PC-9 (cell line): Measurements from ENCODE around the gene WASF1. TPM values are rescaled to one million over a fixed set of nuclear protein-coding genes. Genes with fewer than 3 reads are reported as not detected.
"Not testable (repeated sequence)": the region's sequence is repeated elsewhere in the genome, so short reads cannot be mapped to it uniquely, and the experiment has no call there.

ENCODE experiments used
- BruUV-seq: library from RNA; stranded (reverse); fragments of 400-500 nt; replicated peaks from 2 replicates; lab custom pipeline; 2021; lab: Mats Ljungman, UMichigan
- CTCF ChIA-PET: fragments of 300-600 bp; sonication (Branson Sonifier 250); formaldehyde crosslinking; loops from one replicate; lab custom pipeline; 2022; ENCODE audit warnings: antibody characterized with exemption; lab: Charles Lee
- POLR2A ChIA-PET: fragments of 300-600 bp; sonication (Branson Sonifier 250); formaldehyde crosslinking; loops from one replicate; lab custom pipeline; 2022; ENCODE audit warnings: antibody characterized with exemption; ENCODE audit not compliant: unreplicated experiment; lab: Charles Lee
- DNase-seq, 2 experiments: peaks; one replicate each; pipeline versions ENCODE4 v3.0.0 to v3.0.0-alpha.2; 2015 to 2022; ENCODE audit warnings: mixed read lengths in 1 of 2
- H2AFZ ChIP-seq: fragments of 200-600 bp; sonication (generic); 2 replicates; pipeline ENCODE4 v1.8.1; 2017; ENCODE audit warnings: antibody characterized with exemption
- H3F3A ChIP-seq: fragments of 200-600 bp; sonication (generic); 2 replicates; pipeline ENCODE4 v1.8.1; 2017; ENCODE audit warnings: antibody characterized with exemption, mild to moderate bottlenecking, low read depth; ENCODE audit not compliant: insufficient read depth
- H3K27ac ChIP-seq: fragments of 200-600 bp; sonication (generic); 2 replicates; pipeline ENCODE4 v1.6.1; 2016; ENCODE audit warnings: mixed run types
- H3K27me3 ChIP-seq: fragments of 200-600 bp; sonication (generic); 2 replicates; pipeline ENCODE4 v1.6.1; 2016; ENCODE audit warnings: low read depth, mixed run types; ENCODE audit not compliant: insufficient read depth
- H3K36me3 ChIP-seq: fragments of 200-600 bp; sonication (generic); 2 replicates; pipeline ENCODE4 v1.6.1; 2016; ENCODE audit warnings: low read depth, mixed run types
- H3K4me1 ChIP-seq: fragments of 200-600 bp; sonication (generic); replicated peaks from 2 replicates; pipeline ENCODE4 v1.6.1; 2016; ENCODE audit warnings: mixed run types; ENCODE audit not compliant: insufficient read depth
- H3K4me2 ChIP-seq: fragments of 200-600 bp; sonication (generic); 2 replicates; pipeline ENCODE4 v1.6.1; 2017; ENCODE audit warnings: mixed run types
- H3K4me3 ChIP-seq: fragments of 200-600 bp; sonication (generic); 2 replicates; pipeline ENCODE4 v1.6.1; 2016; ENCODE audit warnings: mixed run types
- H3K79me2 ChIP-seq: fragments of 200-600 bp; sonication (generic); 2 replicates; pipeline ENCODE4 v1.6.1; 2017; ENCODE audit warnings: low read depth, mixed run types
- H3K9me2 ChIP-seq: fragments of 200-600 bp; sonication (generic); 2 replicates; pipeline ENCODE4 v1.8.1; 2017; ENCODE audit warnings: mild to moderate bottlenecking; ENCODE audit not compliant: insufficient read depth
- H3K9me3 ChIP-seq: fragments of 200-600 bp; sonication (generic); 2 replicates; pipeline ENCODE4 v1.8.1; 2016; ENCODE audit warnings: low read depth; ENCODE audit not compliant: insufficient read depth
- H4K20me1 ChIP-seq: fragments of 200-600 bp; sonication (generic); 2 replicates; pipeline ENCODE4 v1.8.1; 2017; ENCODE audit not compliant: insufficient read depth
- EZH2 ChIP-seq: fragments of 200-600 bp; sonication (generic); IDR thresholded peaks from 2 replicates; pipeline ENCODE4 v1.8.0; 2017; ENCODE audit warnings: antibody characterized with exemption, low read depth
- intact Hi-C: fragments of 100-400 bp; cut with micrococcal nuclease; formaldehyde crosslinking; loops from one replicate; pipeline ENCODE4 v1.10.0; 2022; ENCODE audit not compliant: unreplicated experiment
- total RNA-seq: library from RNA; stranded (reverse); gene quantifications from 2 replicates; pipeline ENCODE4 v1.2.3, GENCODE V29; 2021
- TF ChIP-seq, protein P1 (sequence below): fragments of 200-600 bp; sonication (generic); conservative IDR thresholded peaks from 2 replicates; pipeline ENCODE4 v1.6.1; 2017; ENCODE audit warnings: mixed run types, antibody characterized with exemption, mild to moderate bottlenecking, moderate library complexity

WASF1 gene
- total RNA-seq, 1 experiment from 2014 or later: 17.0 TPM

DNA sequence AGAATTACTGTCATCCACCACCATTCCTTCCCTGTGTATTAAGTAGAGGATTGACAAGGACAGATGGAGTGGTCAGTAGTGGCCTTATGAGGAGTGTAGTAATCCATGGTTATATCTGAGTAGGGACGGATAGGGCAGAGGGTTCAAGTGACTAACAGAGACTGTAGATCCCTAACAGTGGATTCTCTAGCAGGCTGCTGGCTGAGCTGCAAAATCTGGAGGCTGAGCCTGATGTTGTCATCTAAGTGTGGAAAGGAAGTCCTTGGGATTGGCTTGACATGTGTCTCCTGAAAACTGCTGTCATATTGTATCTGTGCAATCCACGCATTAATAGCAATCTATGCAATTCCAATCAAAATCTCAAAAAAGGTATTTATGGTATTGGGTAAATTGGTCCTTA is 94.2 kb downstream of the WASF1 start:
- Histone ChIP-seq H3K4me3 (no peak overlapping the region), H3K27me3 (no peaks in the 10 kb centered on the region), H3K79me2 (no peaks in the 10 kb centered on the region), H3K9me3 (no peaks in the 10 kb centered on the region), H3K9me2 (no peaks in the 10 kb centered on the region), H3F3A (no peaks in the 10 kb centered on the region), H3K4me1 (no peaks in the 10 kb centered on the region), H3K27ac (no peak overlapping the region), H2AFZ (no peak overlapping the region), H4K20me1 (no peaks in the 10 kb centered on the region), H3K4me2 (no peak overlapping the region), H3K36me3 (no peaks in the 10 kb centered on the region)
- no peak for DNase-seq
- ChIA-PET CTCF (no interaction called here), POLR2A (no interaction called here)
- TF ChIP-seq, protein P1, sequence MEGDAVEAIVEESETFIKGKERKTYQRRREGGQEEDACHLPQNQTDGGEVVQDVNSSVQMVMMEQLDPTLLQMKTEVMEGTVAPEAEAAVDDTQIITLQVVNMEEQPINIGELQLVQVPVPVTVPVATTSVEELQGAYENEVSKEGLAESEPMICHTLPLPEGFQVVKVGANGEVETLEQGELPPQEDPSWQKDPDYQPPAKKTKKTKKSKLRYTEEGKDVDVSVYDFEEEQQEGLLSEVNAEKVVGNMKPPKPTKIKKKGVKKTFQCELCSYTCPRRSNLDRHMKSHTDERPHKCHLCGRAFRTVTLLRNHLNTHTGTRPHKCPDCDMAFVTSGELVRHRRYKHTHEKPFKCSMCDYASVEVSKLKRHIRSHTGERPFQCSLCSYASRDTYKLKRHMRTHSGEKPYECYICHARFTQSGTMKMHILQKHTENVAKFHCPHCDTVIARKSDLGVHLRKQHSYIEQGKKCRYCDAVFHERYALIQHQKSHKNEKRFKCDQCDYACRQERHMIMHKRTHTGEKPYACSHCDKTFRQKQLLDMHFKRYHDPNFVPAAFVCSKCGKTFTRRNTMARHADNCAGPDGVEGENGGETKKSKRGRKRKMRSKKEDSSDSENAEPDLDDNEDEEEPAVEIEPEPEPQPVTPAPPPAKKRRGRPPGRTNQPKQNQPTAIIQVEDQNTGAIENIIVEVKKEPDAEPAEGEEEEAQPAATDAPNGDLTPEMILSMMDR: no peak
- TF ChIP-seq EZH2: no peak
- no TSS peak for BruUV-seq
- intact Hi-C loops: no loop called here

DNA sequence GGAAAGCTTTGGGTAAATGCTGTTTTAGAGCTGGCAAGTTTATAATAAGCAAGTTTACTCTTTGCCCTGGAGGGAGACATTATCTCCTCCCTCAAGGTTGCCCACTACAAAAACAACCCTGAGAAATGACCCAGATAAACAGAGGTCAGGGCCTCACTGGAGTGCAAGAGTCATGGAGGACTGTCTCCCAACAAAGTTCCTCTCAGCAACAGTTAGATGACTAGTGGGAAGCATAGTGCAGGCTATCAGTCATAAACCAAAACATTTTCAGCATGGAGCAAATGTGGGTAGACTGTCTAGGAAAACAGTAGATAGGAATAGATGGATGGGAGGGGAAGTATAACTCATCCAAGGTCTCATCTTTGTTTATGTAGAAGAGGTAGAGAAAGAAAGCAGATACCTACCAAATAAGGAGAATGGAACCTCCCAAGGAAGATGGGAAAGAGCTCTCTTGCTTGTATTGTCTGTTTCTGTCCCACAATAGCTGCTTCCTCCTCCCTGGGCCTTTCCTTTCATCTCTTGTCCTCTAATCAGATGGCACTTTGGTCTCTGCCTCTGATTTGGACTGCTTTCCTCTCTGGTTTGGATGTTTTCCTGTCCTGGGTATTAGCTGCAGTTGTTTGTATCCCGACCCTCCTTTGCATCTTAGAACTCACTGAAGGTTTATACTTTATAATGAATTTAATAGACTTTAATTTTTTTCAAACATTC is 95.4 kb downstream of the WASF1 start:
- intact Hi-C loops: no loop called here
- H2AFZ ChIP-seq: no peak overlapping the region
- TF ChIP-seq EZH2: no peak
- TF ChIP-seq, protein P1: no peak
- no peaks in the 10 kb centered on the region for H3F3A ChIP-seq
- POLR2A ChIA-PET: no interaction called here
- no peaks in the 10 kb centered on the region for H3K9me3 ChIP-seq
- CTCF ChIA-PET: no interaction called here
- H3K9me2 ChIP-seq: no peaks in the 10 kb centered on the region
- H3K27ac ChIP-seq: no peak overlapping the region
- BruUV-seq: no TSS peak
- no peaks in the 10 kb centered on the region for H3K27me3 ChIP-seq
- no peaks in the 10 kb centered on the region for H3K79me2 ChIP-seq
- no peaks in the 10 kb centered on the region for H4K20me1 ChIP-seq
- no peaks in the 10 kb centered on the region for H3K36me3 ChIP-seq
- H3K4me2 ChIP-seq: no peak overlapping the region
- no peak for DNase-seq
- no peak overlapping the region for H3K4me3 ChIP-seq
- H3K4me1 ChIP-seq: no peaks in the 10 kb centered on the region

DNA sequence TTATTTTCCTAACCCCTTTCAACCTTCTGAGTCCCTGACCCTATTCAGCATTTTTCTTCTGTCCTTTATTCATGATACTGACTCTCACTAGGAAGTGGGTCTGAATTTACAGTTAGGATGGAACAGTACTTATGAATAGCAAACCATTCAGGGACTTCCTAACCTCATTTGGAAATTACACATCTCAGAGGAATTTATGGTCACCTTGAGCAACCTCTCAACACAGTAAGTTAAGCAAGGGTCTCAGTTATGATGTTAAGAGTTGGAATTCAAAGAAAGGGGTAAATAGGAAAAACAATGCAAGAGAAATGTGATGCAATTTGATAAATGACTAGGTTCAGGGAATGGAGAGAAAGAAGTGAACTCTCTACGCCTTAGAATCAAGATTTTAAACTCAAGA is 104.1 kb downstream of the WASF1 start:
- Histone ChIP-seq H3K27me3 (no peaks in the 10 kb centered on the region), H3K9me3 (no peaks in the 10 kb centered on the region), H3K4me3 (no peak overlapping the region), H3F3A (no peaks in the 10 kb centered on the region), H3K27ac (no peak overlapping the region), H3K79me2 (no peaks in the 10 kb centered on the region), H3K4me2 (no peak overlapping the region), H2AFZ (no peak overlapping the region), H3K4me1 (peaks cover 11% of the 10 kb centered on the region; the same call in 1 of the 2 replicates), H3K9me2 (0 out of 2 replicates have a peak, but pooled peaks cover 7% of the 10 kb centered on the region), H4K20me1 (no peaks in the 10 kb centered on the region), H3K36me3 (no peaks in the 10 kb centered on the region)
- ChIA-PET CTCF (no interaction called here), POLR2A (no interaction called here)
- no TSS peak for BruUV-seq
- intact Hi-C loops: no loop called here
- TF ChIP-seq EZH2: no peak
- TF ChIP-seq, protein P1: no peak
- peak in 1 of 2 experiments; percentile 60 for DNase-seq

DNA sequence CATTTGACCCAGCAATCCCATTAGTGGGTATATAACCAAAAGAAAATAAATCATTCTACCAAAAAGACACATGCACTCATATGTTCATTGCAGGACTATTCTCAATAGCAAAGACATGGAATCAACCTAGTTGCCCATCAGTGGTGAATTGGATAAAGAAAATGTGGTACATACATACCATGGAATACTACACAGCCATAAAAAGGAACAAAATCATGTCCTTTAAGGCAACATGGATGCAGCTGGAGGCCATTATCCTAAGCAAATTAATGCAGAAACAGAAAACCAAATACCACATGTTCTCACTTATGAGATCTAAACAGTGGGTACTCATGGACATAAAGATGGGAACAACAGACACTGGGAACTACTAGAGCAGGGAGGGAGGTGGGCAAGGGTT is 106.0 kb downstream of the WASF1 start:
- BruUV-seq, H3K79me2 ChIP-seq, POLR2A ChIA-PET, CTCF ChIA-PET, H2AFZ ChIP-seq, H3K4me2 ChIP-seq, H3K27me3 ChIP-seq, H3K9me2 ChIP-seq, H3F3A ChIP-seq, H3K27ac ChIP-seq, intact Hi-C loops, H4K20me1 ChIP-seq, DNase-seq, H3K4me3 ChIP-seq, H3K9me3 ChIP-seq, H3K36me3 ChIP-seq: not testable (repeated sequence)
- peaks cover 11% of the 10 kb centered on the region; the same call in 1 of the 2 replicates for H3K4me1 ChIP-seq
